H1 (cell line): ENCODE measurements around the gene GRID2. TPM values are rescaled to one million over a fixed set of nuclear protein-coding genes. Genes with fewer than 3 reads are reported as not detected.
A peak's percentile ranks its signal among the peaks of the same experiment; 100 is the strongest.

Source experiments
- CTCF ChIA-PET: fragments of 300-600 bp; sonication (Branson Sonifier 250); formaldehyde crosslinking; loops from one replicate; lab custom pipeline; 2021; ENCODE audit not compliant: partially characterized antibody; lab: Charles Lee
- POLR2A ChIA-PET: fragments of 300-600 bp; sonication (Branson Sonifier 250); formaldehyde crosslinking; loops from one replicate; lab custom pipeline; 2021; ENCODE audit warnings: inconsistent platforms; ENCODE audit not compliant: partially characterized antibody; lab: Charles Lee
- DNase-seq, 2 experiments: peaks; one replicate each; pipeline versions ENCODE4 v3.0.0 to v3.0.0-alpha.2; 2010 to 2022; ENCODE audit warnings: low spot score in 2 of 2, low read depth in 1 of 2, mixed read lengths in 1 of 2
- FAIRE-seq: peaks from 2 replicates; lab custom pipeline; 2011; peaks lifted over from hg19 to GRCh38; lab: Jason Lieb, UNC
- H2AFZ ChIP-seq: 2 replicates; pipeline ENCODE4 v1.8.1; 2012; ENCODE audit warnings: low read length, inconsistent platforms
- H2AK5ac ChIP-seq: 2 replicates; pipeline ENCODE4 v1.6.1; 2013; ENCODE audit warnings: low read depth, low read length
- H2BK120ac ChIP-seq: replicated peaks from 2 replicates; pipeline ENCODE3; 2013; ENCODE audit warnings: low read depth, low read length, inconsistent platforms
- H2BK12ac ChIP-seq: 2 replicates; pipeline ENCODE4 v1.6.1; 2013; ENCODE audit warnings: low read depth, low read length
- H2BK15ac ChIP-seq: 2 replicates; pipeline ENCODE4 v1.6.1; 2013; ENCODE audit warnings: low read length
- H2BK20ac ChIP-seq: 2 replicates; pipeline ENCODE4 v1.6.1; 2013; ENCODE audit warnings: low read length
- H2BK5ac ChIP-seq: 2 replicates; pipeline ENCODE4 v1.6.1; 2013; ENCODE audit warnings: low read depth, low read length
- H3K14ac ChIP-seq: 2 replicates; pipeline ENCODE4 v1.6.1; 2013; ENCODE audit warnings: inconsistent platforms; ENCODE audit not compliant: insufficient read length
- H3K18ac ChIP-seq: 2 replicates; pipeline ENCODE4 v1.6.1; 2013; ENCODE audit warnings: low read length; ENCODE audit errors: extremely low read depth
- H3K23ac ChIP-seq: 2 replicates; pipeline ENCODE4 v1.6.1; 2013; ENCODE audit warnings: inconsistent platforms; ENCODE audit not compliant: insufficient read length
- H3K23me2 ChIP-seq: 2 replicates; pipeline ENCODE4 v1.6.1; 2013; ENCODE audit warnings: low read depth, low read length
- H3K27ac ChIP-seq: 2 replicates; pipeline ENCODE4 v1.6.1; 2011; ENCODE audit warnings: low read depth, low read length, inconsistent platforms
- H3K27me3 ChIP-seq, 4 experiments: replicated peaks in 1 of 4; 1 replicate in 1 of 4; 2 replicates in 3 of 4; pipeline versions ENCODE4 v1.6.1 to v1.8.1; 2011 to 2013; ENCODE audit warnings: low read length in 3 of 4, mild to moderate bottlenecking in 3 of 4, inconsistent platforms in 2 of 4, mixed read lengths in 2 of 4, moderate library complexity in 1 of 4; ENCODE audit not compliant: control insufficient read depth in 3 of 4, insufficient read depth in 3 of 4; ENCODE audit errors: extremely low read depth in 1 of 4
- H3K36me3 ChIP-seq, 4 experiments: 2 replicates each; pipeline versions ENCODE4 v1.6.1 to v1.8.1; 2011 to 2013; ENCODE audit warnings: mild to moderate bottlenecking in 4 of 4, low read length in 3 of 4, moderate library complexity in 2 of 4, control low read depth in 1 of 4, inconsistent platforms in 1 of 4; ENCODE audit not compliant: insufficient read depth in 4 of 4, control insufficient read depth in 2 of 4
- H3K4ac ChIP-seq: replicated peaks from 2 replicates; pipeline ENCODE3; 2013; ENCODE audit warnings: low read length, low read depth, mixed read lengths, inconsistent platforms; ENCODE audit not compliant: insufficient read length
- H3K4me1 ChIP-seq, 4 experiments: replicated peaks in 1 of 4; 1 replicate in 1 of 4; 2 replicates in 3 of 4; pipeline versions ENCODE4 v1.6.1 to v1.8.1; 2011 to 2013; ENCODE audit warnings: low read length in 3 of 4, inconsistent platforms in 2 of 4, mixed read lengths in 1 of 4; ENCODE audit not compliant: insufficient read depth in 4 of 4, control insufficient read depth in 3 of 4
- H3K4me2 ChIP-seq, 2 experiments: 2 replicates each; pipeline versions ENCODE4 v1.6.1 to v1.8.1; 2011 to 2013; ENCODE audit warnings: low read depth in 2 of 2, low read length in 2 of 2, control low read depth in 1 of 2, inconsistent platforms in 1 of 2, mild to moderate bottlenecking in 1 of 2; ENCODE audit not compliant: insufficient read depth in 1 of 2
- H3K4me3 ChIP-seq, 4 experiments: fragments of 200-600, 300-600 bp in 1 of 4; sonication (generic), shearing (Covaris generic), sonication (Bioruptor Twin) in 1 of 4; 2 replicates each; pipeline versions ENCODE4 v1.5.1 to v1.8.1; 2011 to 2016; ENCODE audit warnings: low read length in 4 of 4, low read depth in 3 of 4, control low read depth in 2 of 4, inconsistent platforms in 2 of 4, mild to moderate bottlenecking in 2 of 4, mixed read lengths in 1 of 4, moderate library complexity in 1 of 4; ENCODE audit not compliant: insufficient read depth in 2 of 4; ENCODE audit errors: extremely low read depth in 1 of 4
- H3K56ac ChIP-seq: replicated peaks from 2 replicates; pipeline ENCODE3; 2013; ENCODE audit warnings: low read depth, mild to moderate bottlenecking, mixed read lengths, low read length, inconsistent platforms; ENCODE audit not compliant: insufficient read length
- H3K79me1 ChIP-seq: 2 replicates; pipeline ENCODE4 v1.6.1; 2013; ENCODE audit warnings: low read depth, low read length, control low read depth
- H3K79me2 ChIP-seq, 2 experiments: 2 replicates each; pipeline versions ENCODE4 v1.6.1 to v1.8.1; 2012 to 2013; ENCODE audit warnings: low read length in 2 of 2, mild to moderate bottlenecking in 2 of 2, inconsistent platforms in 1 of 2; ENCODE audit not compliant: insufficient read depth in 2 of 2, control insufficient read depth in 1 of 2
- H3K9ac ChIP-seq, 4 experiments: replicated peaks in 1 of 4; 1 replicate in 1 of 4; 2 replicates in 3 of 4; pipeline versions ENCODE4 v1.6.1 to v1.8.1; 2011 to 2013; ENCODE audit warnings: low read depth in 3 of 4, low read length in 3 of 4, control low read depth in 2 of 4, mild to moderate bottlenecking in 2 of 4, moderate library complexity in 2 of 4, inconsistent platforms in 1 of 4; ENCODE audit errors: extremely low read depth in 1 of 4
- H3K9me3 ChIP-seq, 2 experiments: 2 replicates each; pipeline versions ENCODE4 v1.6.1 to v1.8.1; 2012 to 2013; ENCODE audit warnings: mild to moderate bottlenecking in 2 of 2, moderate library complexity in 2 of 2, control low read depth in 1 of 2, inconsistent platforms in 1 of 2, low read depth in 1 of 2, low read length in 1 of 2, mixed read lengths in 1 of 2; ENCODE audit not compliant: insufficient read depth in 2 of 2
- H4K20me1 ChIP-seq, 2 experiments: replicated peaks in 1 of 2; 2 replicates each; pipeline versions ENCODE3 to v1.8.1; 2011 to 2013; ENCODE audit warnings: inconsistent platforms in 2 of 2, low read length in 2 of 2, mild to moderate bottlenecking in 1 of 2; ENCODE audit not compliant: insufficient read depth in 2 of 2, control insufficient read depth in 1 of 2
- H4K5ac ChIP-seq: 2 replicates; pipeline ENCODE4 v1.6.1; 2013; ENCODE audit warnings: low read length, low read depth, mixed read lengths, inconsistent platforms; ENCODE audit not compliant: insufficient read length
- H4K8ac ChIP-seq: 2 replicates; pipeline ENCODE4 v1.8.0; 2013; ENCODE audit warnings: mild to moderate bottlenecking, moderate library complexity, low read length, inconsistent platforms; ENCODE audit not compliant: insufficient read depth; ENCODE audit errors: extremely low read depth
- H4K91ac ChIP-seq: replicated peaks from 2 replicates; pipeline ENCODE3; 2013; ENCODE audit warnings: low read length, mixed read lengths, inconsistent platforms; ENCODE audit not compliant: insufficient read length
- ATF3 ChIP-seq: IDR thresholded peaks from 2 replicates; pipeline ENCODE4 v1.6.1; 2011; ENCODE audit warnings: low read depth, mild to moderate bottlenecking, low read length; ENCODE audit not compliant: insufficient read depth
- BACH1 ChIP-seq: IDR thresholded peaks from 2 replicates; pipeline ENCODE4 v1.6.1; 2012; ENCODE audit warnings: low read length, improper control_type of control experiment
- FOSL1 ChIP-seq: IDR thresholded peaks from 2 replicates; pipeline ENCODE4 v1.6.1; 2011; ENCODE audit warnings: mild to moderate bottlenecking, low read depth, low read length, moderate library complexity; ENCODE audit not compliant: insufficient read depth
- GABPA ChIP-seq: IDR thresholded peaks from 2 replicates; pipeline ENCODE4 v1.6.1; 2011; ENCODE audit warnings: mild to moderate bottlenecking, low read length, moderate library complexity, borderline replicate concordance; ENCODE audit not compliant: insufficient read depth
- SIX5 ChIP-seq: IDR thresholded peaks from 2 replicates; pipeline ENCODE4 v1.6.1; 2011; ENCODE audit warnings: mild to moderate bottlenecking, low read depth, low read length
- TAF7 ChIP-seq: optimal IDR thresholded peaks from 2 replicates; pipeline ENCODE3; 2011; ENCODE audit warnings: low read depth, mild to moderate bottlenecking, inconsistent platforms, low read length, moderate library complexity, borderline replicate concordance
- USF2 ChIP-seq: IDR thresholded peaks from 2 replicates; pipeline ENCODE4 v1.6.1; 2011; ENCODE audit warnings: low read length, improper control_type of control experiment
- WGBS, 2 experiments: shearing (Covaris generic) in 1 of 2; methylation state at CpG; one replicate each; pipeline versions ENCODE4 v1.1.6 to v1.1.7; 2013 to 2015; ENCODE audit warnings: low lambda C conversion rate in 2 of 2, mixed read lengths in 2 of 2, inconsistent platforms in 1 of 2, low coverage in 1 of 2, missing lambda C conversion rate in 1 of 2; ENCODE audit not compliant: insufficient replicate concordance in 2 of 2, insufficient coverage in 1 of 2, insufficient read length in 1 of 2; ENCODE audit errors: extremely low coverage in 1 of 2, missing lambda C conversion rate in 1 of 2; 5-methylcytosine and 5-hydroxymethylcytosine counted together
- polyA plus RNA-seq, 7 experiments: library from polyadenylated mRNA; depleted of rRNA in 3 of 7; stranded (reverse) in 5 of 7; unstranded in 2 of 7; fragments of >200 nt in 5 of 7; fragments of 200-250 nt in 2 of 7; gene quantifications; 1 replicate in 5 of 7; 2 replicates in 1 of 7; 4 replicates in 1 of 7; pipeline versions ENCODE4 v1.2.1 to v1.2.3, GENCODE V29; 2011 to 2013; ENCODE audit warnings: missing spikeins in 2 of 7, mixed read lengths in 2 of 7
- total RNA-seq: library from RNA; stranded (reverse); fragmentation: NEBNext Ultra II Directional; extraction: Animal tissue kit (Norgen Biotek cat#: 25700); gene quantifications from 2 replicates; pipeline ENCODE4 v1.2.1, GENCODE V29; 2021
- TF ChIP-seq, protein P1 (sequence below): IDR thresholded peaks from 2 replicates; pipeline ENCODE4 v1.6.1; 2012; ENCODE audit warnings: inconsistent platforms

The GRID2 gene
- total and polyA plus RNA-seq, 2 of the 8 experiments (the other 6 are each of a cell fraction or from before 2014, with no cell fraction given): 31.1 to 81.9 TPM

GRCh38 chr4:92447255-92447905, 143.6 kb downstream of the GRID2 start:
- no peaks in the 10 kb centered on the region for H3K9me3 ChIP-seq
- H3K4me1 ChIP-seq: peaks cover 0 to 36% (median 13%) of the 10 kb centered on the region in 4 experiments; a peak in 6 of 7 replicates
- H2BK5ac ChIP-seq: no peak overlapping the region
- H2BK120ac ChIP-seq: no peak overlapping the region
- H4K5ac ChIP-seq: no peak overlapping the region
- ChIA-PET POLR2A (interaction anchor here (0.7 to 3.6 kb wide), 20 partner anchors 9 to 1122 kb away, joined by 3 to 26 read pairs (median 4); partner anchors contain the start of gene GRID2), CTCF (interaction anchor here (1.5 kb wide), 1 partner anchor 62 kb away, joined by 3 read pairs; no protein-coding TSS in a partner anchor)
- peak overlapping the region; percentile 27 to 77; a peak in 3 of 4 replicates for H3K4me2 ChIP-seq
- H3K23ac ChIP-seq: no peak overlapping the region
- FAIRE-seq: peak; percentile 32
- H4K91ac ChIP-seq: no peak overlapping the region
- no peaks in the 10 kb centered on the region for H3K79me1 ChIP-seq
- no peak for DNase-seq
- H3K27me3 ChIP-seq: no peaks in the 10 kb centered on the region
- WGBS, 2 experiments: 88% methylated on average over 1 of the region's 1 CpG; no CpG with 5 or more reads in 1 of the 2 experiments
- no peak overlapping the region for H3K9ac ChIP-seq
- H3K56ac ChIP-seq: no peak overlapping the region
- H3K23me2 ChIP-seq: no peaks in the 10 kb centered on the region
- H2BK12ac ChIP-seq: no peak overlapping the region
- no peak overlapping the region for H2AFZ ChIP-seq
- H2BK20ac ChIP-seq: no peak overlapping the region
- H3K36me3 ChIP-seq: peaks cover 0 to 26% (median 2%) of the 10 kb centered on the region in 4 experiments; a peak in 2 of 8 replicates
- peaks cover 49 to 94% of the 10 kb centered on the region in 2 experiments for H3K79me2 ChIP-seq
- no peak overlapping the region for H2AK5ac ChIP-seq
- no peak overlapping the region for H4K8ac ChIP-seq
- no peak overlapping the region for H3K4ac ChIP-seq
- no peak overlapping the region for H3K27ac ChIP-seq
- no peak overlapping the region for H3K18ac ChIP-seq
- H4K20me1 ChIP-seq: peaks cover 7 to 15% of the 10 kb centered on the region in 2 experiments
- no peak overlapping the region for H3K14ac ChIP-seq
- no peak overlapping the region for H2BK15ac ChIP-seq
- peak overlapping the region in 1 of 4 experiments; percentile 66; a peak in 2 of 8 replicates for H3K4me3 ChIP-seq
- TF ChIP-seq ATF3 (no peak), FOSL1 (no peak), TAF7 (no peak), USF2 (no peak), SIX5 (no peak), GABPA (no peak), BACH1 (no peak)
- TF ChIP-seq, protein P1, sequence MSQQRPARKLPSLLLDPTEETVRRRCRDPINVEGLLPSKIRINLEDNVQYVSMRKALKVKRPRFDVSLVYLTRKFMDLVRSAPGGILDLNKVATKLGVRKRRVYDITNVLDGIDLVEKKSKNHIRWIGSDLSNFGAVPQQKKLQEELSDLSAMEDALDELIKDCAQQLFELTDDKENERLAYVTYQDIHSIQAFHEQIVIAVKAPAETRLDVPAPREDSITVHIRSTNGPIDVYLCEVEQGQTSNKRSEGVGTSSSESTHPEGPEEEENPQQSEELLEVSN: no peak
